ENCODE data around the gene BSDC1.

BSDC1 gene

GRCh38 chr1:32377541-32378220, 16.6 kb downstream of the BSDC1 start:
- FAIRE-seq (no peak), DNase-seq (ENCODE audit: insufficient read length, low spot score) (no peak)
- TF ChIP-seq, protein P1, sequence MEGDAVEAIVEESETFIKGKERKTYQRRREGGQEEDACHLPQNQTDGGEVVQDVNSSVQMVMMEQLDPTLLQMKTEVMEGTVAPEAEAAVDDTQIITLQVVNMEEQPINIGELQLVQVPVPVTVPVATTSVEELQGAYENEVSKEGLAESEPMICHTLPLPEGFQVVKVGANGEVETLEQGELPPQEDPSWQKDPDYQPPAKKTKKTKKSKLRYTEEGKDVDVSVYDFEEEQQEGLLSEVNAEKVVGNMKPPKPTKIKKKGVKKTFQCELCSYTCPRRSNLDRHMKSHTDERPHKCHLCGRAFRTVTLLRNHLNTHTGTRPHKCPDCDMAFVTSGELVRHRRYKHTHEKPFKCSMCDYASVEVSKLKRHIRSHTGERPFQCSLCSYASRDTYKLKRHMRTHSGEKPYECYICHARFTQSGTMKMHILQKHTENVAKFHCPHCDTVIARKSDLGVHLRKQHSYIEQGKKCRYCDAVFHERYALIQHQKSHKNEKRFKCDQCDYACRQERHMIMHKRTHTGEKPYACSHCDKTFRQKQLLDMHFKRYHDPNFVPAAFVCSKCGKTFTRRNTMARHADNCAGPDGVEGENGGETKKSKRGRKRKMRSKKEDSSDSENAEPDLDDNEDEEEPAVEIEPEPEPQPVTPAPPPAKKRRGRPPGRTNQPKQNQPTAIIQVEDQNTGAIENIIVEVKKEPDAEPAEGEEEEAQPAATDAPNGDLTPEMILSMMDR (IDR thresholded peaks at IDR 0.05; ENCODE audit: insufficient read depth, missing control alignments): no peak

DNA sequence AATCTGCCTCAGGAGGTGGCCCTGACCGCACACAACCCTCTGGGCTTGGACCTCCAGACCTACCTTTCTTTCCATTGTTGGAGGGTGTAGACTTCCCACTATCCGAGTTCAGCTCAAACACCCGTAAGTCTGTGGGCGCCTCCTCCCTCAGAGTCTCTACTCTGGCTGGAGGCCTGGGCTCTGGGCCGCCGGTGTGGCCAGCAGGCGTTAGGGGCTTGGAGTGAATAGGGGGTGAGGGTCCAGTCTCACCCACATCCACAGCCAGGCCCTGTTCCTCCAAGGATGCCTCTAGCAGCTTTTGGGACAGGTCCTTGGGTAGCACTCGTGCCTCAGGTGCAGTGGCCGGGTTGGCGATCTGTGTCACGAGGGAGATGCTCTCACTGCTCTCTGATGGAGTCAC, 18.0 kb downstream of the BSDC1 start:
- FAIRE-seq: no peak
- TF ChIP-seq, protein P1 (IDR thresholded peaks at IDR 0.05; ENCODE audit: insufficient read depth, missing control alignments): no peak
- DNase-seq (ENCODE audit: insufficient read length, low spot score): no peak

GRCh38 chr1:32373996-32374592, 20.1 kb downstream of the BSDC1 start:
- TF ChIP-seq, protein P1 (IDR thresholded peaks at IDR 0.05; ENCODE audit: insufficient read depth, missing control alignments): no peak

DNA sequence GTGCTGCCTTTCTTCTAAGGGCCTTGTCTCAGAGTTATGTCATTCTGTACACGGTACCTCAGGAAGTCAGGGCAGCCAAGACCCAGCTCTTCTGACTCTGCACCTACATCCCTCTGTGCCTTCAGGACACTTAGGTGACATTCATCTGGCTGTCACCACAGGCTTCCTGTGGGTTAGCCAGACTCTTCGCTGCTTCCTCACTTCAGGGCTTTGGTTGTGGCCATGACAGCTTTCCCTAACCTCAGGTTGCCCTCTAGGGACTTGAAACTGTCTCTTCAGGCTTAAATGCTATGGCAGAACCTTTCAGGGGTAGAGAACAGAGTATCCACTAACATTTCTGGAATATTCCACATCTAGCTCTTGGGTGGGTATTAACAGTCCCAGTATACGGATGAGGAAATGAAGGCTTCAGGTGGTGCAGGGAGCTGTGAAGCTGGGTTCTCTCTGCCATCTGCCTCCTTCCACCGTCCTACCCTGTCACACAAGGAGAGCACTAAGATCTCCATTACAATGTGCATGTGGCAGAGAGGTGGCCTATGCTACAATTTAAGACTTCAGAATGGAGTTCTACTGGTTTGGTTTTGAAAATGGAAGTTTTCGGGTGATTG, 22.0 kb downstream of the BSDC1 start:
- TF ChIP-seq, protein P1 (IDR thresholded peaks at IDR 0.05; ENCODE audit: insufficient read depth, missing control alignments): no peak
- FAIRE-seq (no peak), DNase-seq (ENCODE audit: insufficient read length, low spot score) (no peak)

More at GRCh38 chr1:32373996-32374592, 20.1 kb downstream of the BSDC1 start:
- DNase-seq (ENCODE audit: insufficient read length, low spot score) (no peak), FAIRE-seq (no peak)

DNA sequence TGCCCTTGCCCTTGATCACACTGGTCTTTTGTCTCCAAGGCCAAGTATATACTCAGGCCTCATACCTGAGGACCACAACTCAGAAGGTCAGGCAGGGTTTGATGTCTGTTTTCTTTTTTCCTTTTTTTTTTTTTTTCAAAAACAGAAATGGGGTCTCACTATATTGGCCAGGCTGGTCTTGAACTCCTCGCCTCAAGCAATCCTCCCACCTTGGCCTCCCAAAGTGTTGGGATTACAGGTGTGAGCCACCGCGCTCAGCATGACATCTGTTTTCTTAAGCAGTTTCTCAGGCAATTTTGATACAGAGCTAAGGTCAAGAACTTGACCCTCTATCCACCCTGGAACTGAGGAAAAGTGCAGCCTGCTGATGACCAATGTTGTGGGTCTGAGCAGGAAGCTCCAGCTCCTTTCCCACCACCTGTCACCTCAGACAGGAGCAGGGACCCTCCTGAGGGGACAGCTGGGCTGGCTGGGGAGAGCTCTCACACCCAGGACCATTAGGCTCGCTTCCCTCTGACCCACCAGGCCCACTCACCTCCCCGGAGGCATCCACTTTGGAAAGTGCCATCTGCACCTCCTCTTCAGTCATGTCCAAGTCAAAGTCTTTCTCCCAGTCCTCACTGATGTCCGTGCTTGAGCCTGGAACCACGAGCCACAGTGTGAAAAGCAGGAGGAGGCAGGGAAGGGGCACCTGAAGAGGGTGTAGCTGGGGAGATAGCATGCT, 26.2 kb downstream of the BSDC1 start:
- TF ChIP-seq, protein P1 (IDR thresholded peaks at IDR 0.05; ENCODE audit: insufficient read depth, missing control alignments): no peak
- FAIRE-seq (no peak), DNase-seq (ENCODE audit: insufficient read length, low spot score) (no peak)

- FAIRE-seq (no peak), DNase-seq (ENCODE audit: insufficient read length, low spot score) (no peak)
- TF ChIP-seq, protein P1 (IDR thresholded peaks at IDR 0.05; ENCODE audit: insufficient read depth, missing control alignments): no peak
These were observed 28.8 kb downstream of the BSDC1 start for GRCh38 chr1:32365445-32365844.
